GM12892 (cell line): Measurements from ENCODE around the gene HSPB8.

Experiments
- POLR2A ChIP-seq: IDR thresholded peaks from 2 replicates; pipeline ENCODE4 v1.6.1; 2011; ENCODE audit warnings: low read depth, low read length, control low read depth
- POLR2AphosphoS5 ChIP-seq: IDR thresholded peaks from 2 replicates; pipeline ENCODE4 v1.6.1; 2011; ENCODE audit warnings: low read depth, low read length, control low read depth
- TAF1 ChIP-seq: IDR thresholded peaks from 2 replicates; pipeline ENCODE4 v1.6.1; 2011; ENCODE audit warnings: low read depth, mild to moderate bottlenecking, control low read depth, low read length, borderline replicate concordance

DNA sequence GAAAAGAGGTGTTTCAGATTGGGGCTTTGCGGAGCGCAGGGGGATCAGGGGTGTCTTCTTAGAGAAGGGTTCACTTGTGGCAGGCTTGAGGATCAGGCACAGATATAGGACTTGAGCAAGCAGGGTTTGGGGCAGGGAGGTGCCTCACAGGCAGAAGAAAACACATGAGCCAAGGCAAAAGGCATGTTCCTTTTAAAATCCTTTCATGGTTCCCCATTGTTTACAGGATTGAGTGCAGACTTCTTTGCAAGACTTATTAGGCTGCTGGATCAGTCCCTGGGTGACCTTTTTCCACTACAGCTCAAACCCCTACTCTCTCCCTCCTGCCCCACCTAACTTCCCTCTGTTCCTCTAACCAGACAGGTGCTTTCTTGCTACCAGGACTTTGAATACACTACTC is 19.7 kb downstream of the HSPB8 start:
- TF ChIP-seq POLR2AphosphoS5 (no peak), TAF1 (no peak), POLR2A (no peak)
